NB4 (cell line): Measurements from ENCODE around the gene METTL24.
"Not testable (repeated sequence)": the region's sequence is repeated elsewhere in the genome, so short reads cannot be mapped to it uniquely, and the experiment has no call there.

Source experiments
- DNase-seq: peaks from one replicate; pipeline ENCODE4 v3.0.0; 2010; ENCODE audit warnings: low read depth
- H3K4me3 ChIP-seq: one replicate; pipeline ENCODE4 v1.5.1; 2011; ENCODE audit warnings: mild to moderate bottlenecking, low read depth, low read length, moderate library complexity
- CTCF ChIP-seq: IDR thresholded peaks from one replicate; pipeline ENCODE4 v1.5.1; 2012; ENCODE audit warnings: low read depth, low read length
- MAX ChIP-seq: IDR thresholded peaks from 2 replicates; pipeline ENCODE4 v1.6.1; 2011; ENCODE audit warnings: low read depth, low read length
- MYC ChIP-seq: IDR thresholded peaks from 2 replicates; pipeline ENCODE4 v1.6.1; 2011; ENCODE audit warnings: low read depth, low read length
- POLR2A ChIP-seq: IDR thresholded peaks from 2 replicates; pipeline ENCODE4 v1.6.1; 2011; ENCODE audit warnings: mild to moderate bottlenecking; ENCODE audit not compliant: insufficient read length; ENCODE audit errors: extremely low read depth

METTL24 gene

DNA sequence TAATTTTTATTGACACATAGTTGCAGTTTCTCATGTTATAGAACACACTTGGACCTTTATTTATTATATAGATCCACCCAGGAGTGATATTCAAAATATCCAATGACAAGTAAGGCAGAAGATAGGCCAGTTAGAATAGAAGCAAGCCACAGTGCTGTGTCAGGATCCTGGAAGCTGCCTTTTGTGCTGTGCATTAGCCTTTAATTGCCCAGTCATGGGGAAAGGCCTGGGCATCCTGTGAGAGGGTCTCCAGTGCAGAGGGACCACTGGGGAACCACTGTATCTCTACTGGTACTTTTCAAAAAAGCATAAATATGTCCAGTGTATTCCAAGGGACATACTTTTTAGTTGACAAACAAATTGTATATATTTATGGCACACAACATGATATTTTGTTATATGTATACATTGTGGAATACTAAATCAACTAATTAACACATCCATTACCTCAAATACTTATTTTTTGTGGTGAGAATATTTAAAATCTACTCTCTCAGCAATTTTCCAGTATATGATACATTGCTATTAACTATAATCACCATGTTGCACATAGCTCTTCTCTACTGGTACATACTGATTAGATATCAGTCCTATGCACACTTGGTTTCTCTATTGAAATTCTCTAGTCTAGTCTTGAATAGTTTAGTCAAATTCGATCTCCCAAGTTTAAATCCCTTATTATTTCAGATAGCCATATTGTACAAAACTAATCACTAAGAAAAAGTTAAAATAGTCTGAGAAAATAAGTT lies 118.4 kb downstream of the METTL24 start:
- DNase-seq = no peak
- H3K4me3 ChIP-seq = no peak overlapping the region
- no peak for TF ChIP-seq CTCF
- TF ChIP-seq MAX = no peak
- no peak for TF ChIP-seq MYC
- TF ChIP-seq POLR2A = no peak

- not testable (repeated sequence) for DNase-seq, H3K4me3 ChIP-seq
Observed at GRCh38 chr6:110236007-110236406, 122.1 kb downstream of the METTL24 start.

DNA sequence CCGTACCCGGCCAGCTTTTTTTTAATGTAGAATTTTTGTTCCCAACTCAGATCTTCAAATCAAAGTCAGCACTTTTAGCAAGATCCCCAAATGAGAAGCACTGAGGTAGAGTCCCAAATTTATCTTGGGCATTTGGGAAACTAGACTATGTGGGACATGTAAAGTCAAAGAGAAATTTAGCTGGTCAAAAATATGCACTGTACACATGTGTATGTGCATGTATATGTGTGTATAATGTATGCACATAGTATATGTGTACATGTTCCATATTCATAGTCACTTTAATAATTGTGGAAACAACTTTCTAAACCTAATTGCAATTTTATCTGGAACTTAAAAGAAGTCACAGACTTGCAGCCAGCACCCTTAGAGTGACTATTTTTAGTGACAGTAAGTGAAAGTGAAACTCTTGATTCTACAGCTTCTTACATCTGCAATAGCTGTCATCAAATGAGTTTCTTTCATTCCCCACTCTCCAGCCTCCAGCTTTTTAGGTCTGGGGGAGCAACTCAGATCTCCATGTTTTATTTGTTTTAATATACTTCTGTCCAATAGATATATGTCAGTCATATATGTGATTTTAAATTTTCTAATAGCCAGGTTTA lies 124.3 kb downstream of the METTL24 start:
- peak; percentile 32 for DNase-seq
- no peak for TF ChIP-seq MAX
- no peak for TF ChIP-seq CTCF
- no peak for TF ChIP-seq POLR2A
- no peak for TF ChIP-seq MYC

GRCh38 chr6:110232450-110232849 lies 125.7 kb downstream of the METTL24 start:
- no peak for DNase-seq
- H3K4me3 ChIP-seq = no peak overlapping the region
- TF ChIP-seq CTCF = no peak
- no peak for TF ChIP-seq MAX
- no peak for TF ChIP-seq POLR2A
- TF ChIP-seq MYC = no peak

More for the DNA sequence above, 124.3 kb downstream of the METTL24 start:
- no peak overlapping the region for H3K4me3 ChIP-seq

GRCh38 chr6:110226261-110226660 lies 131.9 kb downstream of the METTL24 start:
- DNase-seq = no peak
- no peak overlapping the region for H3K4me3 ChIP-seq
- no peak for TF ChIP-seq MYC
- no peak for TF ChIP-seq POLR2A
- TF ChIP-seq MAX = no peak
- TF ChIP-seq CTCF = no peak

DNA sequence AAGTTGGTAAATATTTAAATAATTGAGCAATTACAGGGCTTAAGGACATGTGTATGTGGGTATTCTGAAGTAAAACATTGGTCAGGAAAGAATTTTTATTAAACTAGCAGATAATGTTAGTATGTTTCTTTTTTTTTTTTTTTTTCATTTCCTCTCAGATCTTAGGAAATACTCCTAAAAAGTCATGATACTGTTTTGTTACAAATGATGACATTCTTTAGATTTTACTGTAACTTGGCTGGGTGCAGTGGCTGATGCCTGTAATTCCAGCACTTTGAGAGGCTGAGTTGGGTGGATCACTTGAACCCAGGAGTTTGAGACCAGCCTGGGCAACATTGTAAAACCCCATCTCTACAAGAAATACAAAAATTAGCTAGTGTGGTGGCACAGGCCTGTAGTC lies 136.4 kb downstream of the METTL24 start:
- H3K4me3 ChIP-seq = no peak overlapping the region
- DNase-seq = no peak
- TF ChIP-seq MAX (no peak), POLR2A (no peak), MYC (no peak), CTCF (no peak)
